Endothelial cell of umbilical vein (primary cell): Measurements from ENCODE around the gene NUP50. TPM values are rescaled to one million over a fixed set of nuclear protein-coding genes. Genes with fewer than 3 reads are reported as not detected.

ENCODE experiments used
- BruUV-seq: library from RNA; stranded (reverse); fragments of 400-500 nt; replicated peaks from 2 replicates; lab custom pipeline; 2021; lab: Mats Ljungman, UMichigan
- CTCF ChIA-PET: fragments of 300-600, 350-600 bp; sonication (Branson Sonifier 250); formaldehyde crosslinking; loops from one replicate; lab custom pipeline; 2021; ENCODE audit warnings: antibody characterized with exemption, inconsistent platforms; lab: Charles Lee
- POLR2A ChIA-PET: fragments of 300-600, 350-600 bp; sonication (Branson Sonifier 250); formaldehyde crosslinking; loops from one replicate; lab custom pipeline; 2021; ENCODE audit warnings: antibody characterized with exemption, inconsistent platforms; lab: Charles Lee
- DNase-seq: peaks from one replicate; pipeline ENCODE4 v3.0.0-alpha.2; 2011; ENCODE audit warnings: low read depth, low spot score
- FAIRE-seq: peaks from 2 replicates; lab custom pipeline; 2011; peaks lifted over from hg19 to GRCh38; lab: Jason Lieb, UNC
- H2AFZ ChIP-seq: 2 replicates; pipeline ENCODE4 v1.6.0; 2012; ENCODE audit warnings: low read depth, low read length, control low read depth, inconsistent platforms
- H3K27ac ChIP-seq: 2 replicates; pipeline ENCODE4 v1.5.1; 2011; ENCODE audit warnings: low read depth, mild to moderate bottlenecking, control low read depth, low read length, moderate library complexity; ENCODE audit not compliant: insufficient read depth
- H3K27me3 ChIP-seq, 2 experiments: 2 replicates each; pipeline versions ENCODE4 v1.6.0 to v1.6.1; 2011; ENCODE audit warnings: low read length in 2 of 2, mixed read lengths in 1 of 2; ENCODE audit not compliant: control insufficient read depth in 2 of 2, insufficient read depth in 2 of 2
- H3K36me3 ChIP-seq, 2 experiments: 2 replicates in 1 of 2; 3 replicates in 1 of 2; pipeline ENCODE4 v1.5.1; 2011; ENCODE audit warnings: low read length in 2 of 2, mild to moderate bottlenecking in 1 of 2, moderate library complexity in 1 of 2; ENCODE audit not compliant: control insufficient read depth in 2 of 2, insufficient read depth in 2 of 2; ENCODE audit errors: extremely low read depth in 1 of 2
- H3K4me1 ChIP-seq: 3 replicates; pipeline ENCODE4 v1.5.1; 2011; ENCODE audit warnings: mild to moderate bottlenecking, low read length; ENCODE audit not compliant: control insufficient read depth, insufficient read depth; ENCODE audit errors: extremely low read depth
- H3K4me2 ChIP-seq: 2 replicates; pipeline ENCODE4 v1.6.1; 2011; ENCODE audit warnings: low read length, control low read depth, mixed read lengths; ENCODE audit not compliant: insufficient read depth
- H3K4me3 ChIP-seq, 3 experiments: fragments of 200-600 bp in 1 of 3; sonication (generic), shearing (Covaris generic) in 1 of 3; replicated peaks in 1 of 3; 2 replicates each; pipeline ENCODE4 v1.5.1; 2011 to 2016; ENCODE audit warnings: control low read depth in 3 of 3, low read length in 3 of 3, mild to moderate bottlenecking in 2 of 3, inconsistent platforms in 1 of 3, low read depth in 1 of 3, moderate library complexity in 1 of 3; ENCODE audit not compliant: insufficient read depth in 1 of 3
- H3K79me2 ChIP-seq: 2 replicates; pipeline ENCODE4 v1.6.0; 2012; ENCODE audit warnings: low read length, inconsistent platforms; ENCODE audit not compliant: control insufficient read depth, insufficient read depth
- H3K9ac ChIP-seq: replicated peaks from 2 replicates; pipeline ENCODE3; 2011; ENCODE audit warnings: low read length, control low read depth; ENCODE audit not compliant: insufficient read depth; ENCODE audit errors: extremely low read depth
- H3K9me1 ChIP-seq: replicated peaks from 3 replicates; pipeline ENCODE4 v1.6.0; 2011; ENCODE audit warnings: mild to moderate bottlenecking, low read length; ENCODE audit not compliant: control insufficient read depth, insufficient read depth; ENCODE audit errors: extremely low read depth
- H3K9me3 ChIP-seq: replicated peaks from 2 replicates; pipeline ENCODE4 v1.5.1; 2012; ENCODE audit warnings: low read length, inconsistent platforms; ENCODE audit not compliant: control insufficient read depth, insufficient read depth
- H4K20me1 ChIP-seq: replicated peaks from 2 replicates; pipeline ENCODE3; 2011; ENCODE audit warnings: mild to moderate bottlenecking, low read length; ENCODE audit not compliant: control insufficient read depth, insufficient read depth; ENCODE audit errors: extremely low read depth
- CTCF ChIP-seq, 2 donors: IDR thresholded peaks; 1 replicate in 1 of 2; 2 replicates in 1 of 2; pipeline ENCODE4 v1.5.1; 2011; ENCODE audit warnings: low read length in 2 of 2, mild to moderate bottlenecking in 2 of 2, moderate library complexity in 2 of 2, control low read depth in 1 of 2, inconsistent platforms in 1 of 2, low read depth in 1 of 2; ENCODE audit not compliant: insufficient read depth in 1 of 2; ENCODE audit errors: extremely low read depth in 1 of 2
- EZH2 ChIP-seq: IDR thresholded peaks from 2 replicates; pipeline ENCODE4 v1.6.1; 2012; ENCODE audit warnings: borderline replicate concordance, low read depth, mild to moderate bottlenecking, moderate library complexity, low read length, inconsistent platforms; ENCODE audit not compliant: severe bottlenecking
- MAX ChIP-seq: IDR thresholded peaks from 2 replicates; pipeline ENCODE4 v1.6.1; 2011; ENCODE audit not compliant: insufficient read depth, insufficient read length
- MYC ChIP-seq: IDR thresholded peaks from one replicate; pipeline ENCODE4 v1.6.1; 2011; ENCODE audit warnings: mild to moderate bottlenecking, low read depth, low read length
- POLR2AphosphoS5 ChIP-seq: IDR thresholded peaks from 2 replicates; pipeline ENCODE4 v1.6.1; 2012; ENCODE audit warnings: low read depth, mild to moderate bottlenecking, control low read depth, low read length, moderate library complexity; ENCODE audit not compliant: insufficient read depth
- dilution Hi-C: fragments of 300-500 bp; cut with MboI; formaldehyde crosslinking; loops from one replicate; pipeline ENCODE4 v1.15.0; 2019; ENCODE audit warnings: low sequenced_read_pairs; ENCODE audit not compliant: extremely low pct_ligation_motif_present
- intact Hi-C: fragments of 100-400 bp; cut with micrococcal nuclease; formaldehyde crosslinking; loops from one replicate; pipeline ENCODE4 v1.10.0; 2022
- polyA plus RNA-seq, 4 experiments: library from polyadenylated mRNA; depleted of rRNA in 3 of 4; stranded (reverse) in 3 of 4; unstranded in 1 of 4; fragments of >200 nt; gene quantifications; 2 replicates each; pipeline versions ENCODE4 v1.2.1 to v1.2.3, GENCODE V29; 2011 to 2012; ENCODE audit warnings: missing spikeins in 1 of 4
- total RNA-seq: library from RNA; stranded (reverse); gene quantifications from 2 replicates; pipeline ENCODE4 v1.2.3, GENCODE V29; 2021

The NUP50 gene
- total and polyA plus RNA-seq, 2 donors (not counting 3 experiments of a cell fraction or from before 2014, with no cell fraction given), result 12.4 to 90.9 TPM

GRCh38 chr22:45172881-45173585 is 9.3 kb downstream of the NUP50 start:
- Histone ChIP-seq H3K4me2 (no peak overlapping the region), H3K36me3 (peaks cover 31 to 35% of the 10 kb centered on the region in 2 experiments), H3K4me3 (no peak overlapping the region), H3K27me3 (no peaks in the 10 kb centered on the region), H3K9me1 (no peaks in the 10 kb centered on the region), H3K9ac (no peak overlapping the region), H3K27ac (no peak overlapping the region), H2AFZ (no peak overlapping the region), H4K20me1 (peaks cover 8% of the 10 kb centered on the region), H3K9me3 (no peaks in the 10 kb centered on the region), H3K4me1 (peaks cover 9% of the 10 kb centered on the region), H3K79me2 (peaks cover 91% of the 10 kb centered on the region)
- BruUV-seq, result no TSS peak
- dilution Hi-C loops, result no loop called here
- FAIRE-seq (no peak), DNase-seq (no peak)
- POLR2A ChIA-PET, result no interaction called here
- CTCF ChIA-PET, result interaction anchor here (1.4 kb wide), 1 partner anchor 13 kb away, joined by 7 read pairs; no protein-coding TSS in a partner anchor
- intact Hi-C loops, result no loop called here
- TF ChIP-seq POLR2AphosphoS5 (no peak), MYC (no peak), EZH2 (no peak), CTCF (IDR thresholded peaks at IDR 0.05; ENCODE audit: extremely low read depth in 1 of 2, insufficient read depth in 1 of 2, low read depth in 1 of 2, low read length in 2 of 2) (no peak), MAX (no peak)
